GM21529 (cell line): Measurements from ENCODE around the gene SLC12A3.

ENCODE experiments used
- ATAC-seq: cut with Tn5 transposase; IDR thresholded peaks from one replicate; pipeline ENCODE4 v1.9.1; 2021; ENCODE audit not compliant: unreplicated experiment

SLC12A3 gene

GRCh38 chr16:56941092-56941491 lies 76.1 kb downstream of the SLC12A3 start:
- ATAC-seq = no peak

- ATAC-seq = no peak
These were observed 76.9 kb downstream of the SLC12A3 start for GRCh38 chr16:56941856-56942331.

GRCh38 chr16:56943761-56944375 lies 78.9 kb downstream of the SLC12A3 start:
- no peak for ATAC-seq

- ATAC-seq = peak; percentile 40
These were observed 80.2 kb downstream of the SLC12A3 start for GRCh38 chr16:56944954-56945839.

DNA sequence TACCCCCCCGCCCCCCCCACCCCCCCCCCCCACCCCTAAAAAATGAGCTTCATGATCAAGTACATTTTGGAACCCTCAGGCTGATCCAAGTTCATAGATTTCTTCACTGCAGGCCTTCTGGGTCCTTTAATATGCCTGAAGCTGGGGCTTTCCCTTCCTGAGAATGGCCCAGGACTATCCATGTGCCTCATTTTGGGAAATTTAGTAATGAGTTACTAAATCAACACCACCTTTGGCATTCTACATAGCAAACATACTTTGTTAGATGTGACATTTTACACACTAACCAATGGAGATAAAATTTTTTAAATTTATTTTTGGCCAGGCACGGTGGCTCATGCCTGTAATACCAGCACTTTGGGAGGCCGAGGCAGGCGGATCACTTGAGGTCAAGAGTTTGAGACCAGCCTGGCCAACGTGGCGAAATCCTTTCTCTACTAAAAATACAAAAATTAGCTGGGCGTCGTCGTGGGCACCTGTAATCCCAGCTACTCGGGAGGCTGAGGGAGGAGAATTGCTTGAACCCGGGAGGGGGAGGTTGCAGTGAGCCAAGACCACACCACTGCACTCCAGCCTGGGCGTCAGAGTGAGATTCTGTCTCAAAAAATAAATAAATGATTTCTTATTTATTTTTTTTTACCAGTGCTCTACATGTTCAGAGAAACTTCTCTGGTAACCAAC lies 81.0 kb downstream of the SLC12A3 start:
- no peak for ATAC-seq

- ATAC-seq = no peak
These were observed 82.0 kb downstream of the SLC12A3 start for GRCh38 chr16:56946767-56947603.

- no peak for ATAC-seq
These were observed 82.6 kb downstream of the SLC12A3 start for GRCh38 chr16:56947604-56947995.

- no peak for ATAC-seq
These were observed 83.2 kb downstream of the SLC12A3 start for GRCh38 chr16:56948234-56948633.

- ATAC-seq = no peak
These were observed 85.0 kb downstream of the SLC12A3 start for GRCh38 chr16:56950051-56950450.

GRCh38 chr16:56950455-56950854 lies 85.4 kb downstream of the SLC12A3 start:
- no peak for ATAC-seq

DNA sequence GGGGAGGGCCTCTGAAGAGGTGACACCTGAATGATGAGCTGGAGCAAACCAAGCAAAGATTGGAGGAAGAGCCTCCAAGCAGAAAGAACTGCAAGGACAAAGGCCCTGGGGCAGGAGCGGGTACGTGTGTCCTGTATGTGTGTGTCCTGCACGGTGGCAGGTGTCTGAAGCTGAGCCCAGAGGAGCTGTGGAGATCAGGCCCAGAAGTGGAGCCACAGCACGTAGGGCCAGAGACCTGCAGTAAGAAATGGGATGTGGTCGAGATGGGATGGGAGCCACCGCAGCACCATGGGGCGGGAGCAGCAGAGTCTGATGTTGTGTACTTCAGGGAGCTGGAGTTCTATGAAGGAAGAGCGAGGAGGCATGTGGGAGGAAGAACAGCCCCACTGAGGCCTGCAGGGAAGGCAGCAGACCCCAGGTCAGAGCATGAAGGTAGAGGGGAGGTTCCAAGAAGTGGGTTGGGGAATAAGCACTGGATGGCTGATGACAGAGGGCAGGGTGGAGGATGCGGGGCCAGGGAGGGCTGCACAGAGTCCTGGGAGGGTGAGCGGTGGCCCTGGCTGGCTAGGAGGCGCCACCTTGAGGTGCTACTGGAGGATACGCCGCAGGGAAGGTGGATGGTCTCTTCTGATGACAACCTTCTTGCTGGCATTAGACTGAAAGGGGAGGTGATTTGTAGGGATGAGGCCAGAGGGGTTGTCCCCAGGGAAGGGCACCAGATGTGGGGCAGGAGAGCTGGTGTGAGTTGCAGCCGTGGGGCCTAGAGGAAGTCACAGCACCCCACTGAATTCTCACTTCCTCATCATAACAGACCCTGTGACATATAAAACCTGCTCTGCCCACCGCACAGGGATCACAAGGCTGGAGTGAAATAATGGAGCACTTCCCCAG lies 86.1 kb downstream of the SLC12A3 start:
- peak; percentile 58 for ATAC-seq

- ATAC-seq = no peak
These were observed 88.0 kb downstream of the SLC12A3 start for GRCh38 chr16:56953006-56953405.

GRCh38 chr16:56956076-56956475 lies 91.1 kb downstream of the SLC12A3 start:
- ATAC-seq = no peak

DNA sequence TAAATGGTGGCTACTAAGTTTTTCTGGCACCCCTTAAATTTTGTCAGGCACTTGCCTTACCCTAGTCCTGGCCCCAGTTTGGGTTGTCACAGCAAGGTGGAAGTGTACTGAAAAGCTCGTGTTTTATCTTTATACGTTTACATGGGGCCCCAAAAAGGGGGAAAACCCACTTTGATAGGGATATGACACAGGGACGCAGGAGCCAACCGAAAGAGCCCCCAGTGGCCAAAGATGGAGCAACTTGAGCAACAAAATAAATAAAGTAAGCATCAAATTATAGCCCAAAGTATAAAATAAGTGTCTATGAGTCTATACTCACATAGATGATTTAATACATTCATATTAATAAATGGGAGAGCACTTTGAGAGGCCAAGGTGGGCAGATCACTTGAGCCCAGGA lies 91.7 kb downstream of the SLC12A3 start:
- ATAC-seq = no peak

GRCh38 chr16:56960681-56961281 lies 95.8 kb downstream of the SLC12A3 start:
- ATAC-seq = no peak

GRCh38 chr16:56961386-56961785 lies 96.4 kb downstream of the SLC12A3 start:
- ATAC-seq = no peak

GRCh38 chr16:56961851-56962281 lies 96.9 kb downstream of the SLC12A3 start, which contains the start of gene CETP:
CETP (plus strand) TSS chr16:56961950; CDS start chr16:56961980, 30 bp downstream.
- ATAC-seq = no peak

DNA sequence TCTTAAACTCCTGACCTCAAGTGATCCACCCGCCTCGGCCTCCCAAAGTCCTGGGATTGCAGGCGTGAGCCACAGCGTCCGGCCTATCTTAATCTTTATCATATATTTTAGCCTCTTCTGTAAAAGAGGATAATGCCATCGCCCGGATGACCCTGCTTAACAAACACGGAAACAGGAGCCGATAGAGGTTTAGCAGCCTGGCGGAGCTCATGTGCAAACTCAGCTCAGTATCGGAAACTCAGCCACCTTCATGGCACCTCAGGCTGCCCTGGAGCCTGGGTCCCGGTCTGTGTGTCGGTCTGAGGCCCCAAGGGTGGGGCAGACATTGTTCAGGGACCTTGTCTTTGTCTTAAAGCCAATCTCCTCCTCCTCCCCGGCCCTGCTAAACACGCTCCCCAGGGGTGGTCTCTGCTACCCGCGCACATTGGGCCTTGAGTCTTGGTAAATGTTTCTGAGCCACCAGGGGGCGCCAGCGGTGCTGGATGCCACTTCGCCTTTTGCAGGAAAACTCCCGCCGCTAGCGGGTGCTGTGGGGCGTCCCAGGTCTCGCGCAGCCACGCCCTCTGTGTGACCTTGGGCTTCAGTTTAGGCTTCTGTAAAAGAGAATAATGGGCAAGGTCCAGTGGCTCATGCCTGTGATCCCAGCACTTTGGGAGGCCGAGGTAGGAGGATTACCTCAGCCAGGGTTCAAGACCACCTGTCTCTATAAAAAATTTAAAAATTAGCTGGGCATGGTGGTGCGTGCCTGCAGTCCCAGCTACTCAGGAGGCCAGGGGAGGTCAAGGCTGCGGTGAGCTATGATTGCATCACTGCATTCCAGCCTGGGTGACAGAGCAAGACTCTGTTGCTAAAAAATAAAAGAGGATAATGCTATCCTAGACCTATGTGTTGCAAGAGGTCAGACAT lies 99.5 kb downstream of the SLC12A3 start:
- ATAC-seq = peak; percentile 69
